Retinal pigment epithelial cell (primary cell): ENCODE measurements around the gene PTPN6.

Source experiments
- DNase-seq: peaks from one replicate; pipeline ENCODE4 v3.0.0-alpha.2; 2010; ENCODE audit warnings: low read depth
- H3K4me3 ChIP-seq: 2 replicates; pipeline ENCODE4 v1.5.1; 2011; ENCODE audit warnings: mild to moderate bottlenecking, low read length, control low read depth, moderate library complexity
- CTCF ChIP-seq: conservative IDR thresholded peaks from 2 replicates; pipeline ENCODE4 v1.5.1; 2011; ENCODE audit warnings: low read depth, low read length, control low read depth, inconsistent platforms

PTPN6 gene

GRCh38 chr12:6970096-6970527, 19.0 kb downstream of the PTPN6 start:
- TF ChIP-seq CTCF, result no peak
- DNase-seq, result no peak
- H3K4me3 ChIP-seq, result peak overlapping the region; percentile 100

- DNase-seq, result no peak
- no peak overlapping the region for H3K4me3 ChIP-seq
- no peak for TF ChIP-seq CTCF
Measured at GRCh38 chr12:6974180-6974579, 23.0 kb downstream of the PTPN6 start.

- TF ChIP-seq CTCF, result no peak
- no peak overlapping the region for H3K4me3 ChIP-seq
- no peak for DNase-seq
Measured at GRCh38 chr12:6975297-6976032, 24.3 kb downstream of the PTPN6 start.

GRCh38 chr12:6977653-6978052, 26.5 kb downstream of the PTPN6 start:
- H3K4me3 ChIP-seq, result no peak overlapping the region
- TF ChIP-seq CTCF, result no peak
- no peak for DNase-seq

GRCh38 chr12:6978188-6978587, 27.0 kb downstream of the PTPN6 start:
- no peak overlapping the region for H3K4me3 ChIP-seq
- no peak for TF ChIP-seq CTCF
- DNase-seq, result no peak

GRCh38 chr12:6978611-6979011, 27.5 kb downstream of the PTPN6 start:
- no peak for TF ChIP-seq CTCF
- no peak for DNase-seq
- no peak overlapping the region for H3K4me3 ChIP-seq

- TF ChIP-seq CTCF, result no peak
- no peak overlapping the region for H3K4me3 ChIP-seq
- no peak for DNase-seq
Measured at GRCh38 chr12:6979021-6979420, 27.9 kb downstream of the PTPN6 start.
